Liver (tissue), 9 donors: ENCODE results near the gene F13B. TPM values are rescaled to one million over a fixed set of nuclear protein-coding genes. Genes with fewer than 3 reads are reported as not detected.
"Not testable (repeated sequence)": the region's sequence is repeated elsewhere in the genome, so short reads cannot be mapped to it uniquely, and the experiment has no call there.

Experiments used
- DNase-seq: peaks from one replicate; pipeline ENCODE4 v3.0.0-alpha.2; 2017; ENCODE audit warnings: low spot score
- H3K27ac ChIP-seq, 2 donors: one replicate each; pipeline ENCODE4 v1.7.0; 2013; ENCODE audit warnings: inconsistent platforms in 2 of 2, low read length in 2 of 2, control low read depth in 1 of 2, low read depth in 1 of 2, mild to moderate bottlenecking in 1 of 2
- H3K27me3 ChIP-seq, 4 donors: one replicate each; pipeline versions ENCODE4 v1.6.1 to v1.7.0; 2013; ENCODE audit warnings: low read length in 3 of 4, inconsistent platforms in 1 of 4, mild to moderate bottlenecking in 1 of 4, moderate library complexity in 1 of 4; ENCODE audit not compliant: control insufficient read depth in 4 of 4, insufficient read depth in 4 of 4
- H3K36me3 ChIP-seq, 4 donors: one replicate each; pipeline versions ENCODE4 v1.6.1 to v1.7.0; 2013; ENCODE audit warnings: low read length in 3 of 4, mild to moderate bottlenecking in 3 of 4, low read depth in 1 of 4, moderate library complexity in 1 of 4; ENCODE audit not compliant: control insufficient read depth in 4 of 4, insufficient read depth in 3 of 4
- H3K4me1 ChIP-seq, 4 donors: one replicate each; pipeline versions ENCODE4 v1.6.1 to v1.7.0; 2013; ENCODE audit warnings: low read length in 3 of 4, mild to moderate bottlenecking in 3 of 4, moderate library complexity in 1 of 4; ENCODE audit not compliant: control insufficient read depth in 4 of 4, insufficient read depth in 4 of 4
- H3K4me3 ChIP-seq, 3 donors: one replicate each; pipeline versions ENCODE4 v1.6.1 to v1.7.0; 2013; ENCODE audit warnings: low read length in 3 of 3, control low read depth in 1 of 3, low read depth in 1 of 3, mild to moderate bottlenecking in 1 of 3
- H3K9ac ChIP-seq, 2 donors: one replicate each; pipeline ENCODE4 v1.7.0; 2013; ENCODE audit warnings: low read length in 2 of 2, mild to moderate bottlenecking in 2 of 2, moderate library complexity in 2 of 2, control low read depth in 1 of 2, low read depth in 1 of 2
- H3K9me3 ChIP-seq, 4 donors: one replicate each; pipeline versions ENCODE4 v1.6.1 to v1.7.0; 2013; ENCODE audit warnings: low read length in 3 of 4; ENCODE audit not compliant: control insufficient read depth in 4 of 4
- ATF3 ChIP-seq: IDR thresholded peaks from 2 replicates; pipeline ENCODE4 v1.6.1; 2016; ENCODE audit warnings: antibody characterized with exemption
- CTCF ChIP-seq: fragments of 150-350 bp; IDR thresholded peaks from 2 replicates; pipeline ENCODE4 v1.5.1; 2017; ENCODE audit warnings: improper control_type of control experiment, low read depth, low read length; ENCODE audit not compliant: missing input control
- FOXA2 ChIP-seq: IDR thresholded peaks from 2 replicates; pipeline ENCODE4 v1.6.1; 2016; ENCODE audit warnings: antibody characterized with exemption
- GABPA ChIP-seq, 2 donors: IDR thresholded peaks in 1 of 2; conservative IDR thresholded peaks in 1 of 2; 2 replicates each; pipeline ENCODE4 v1.6.1; 2016; ENCODE audit warnings: antibody characterized with exemption in 2 of 2, mild to moderate bottlenecking in 1 of 2, moderate library complexity in 1 of 2
- HNF4A ChIP-seq, 2 donors: conservative IDR thresholded peaks; 2 replicates each; pipeline ENCODE4 v1.6.1; 2016; ENCODE audit warnings: antibody characterized with exemption in 2 of 2, mild to moderate bottlenecking in 2 of 2
- HNF4G ChIP-seq: IDR thresholded peaks from 2 replicates; pipeline ENCODE4 v1.6.1; 2016; ENCODE audit warnings: antibody characterized with exemption
- JUND ChIP-seq, 2 donors: IDR thresholded peaks; 2 replicates each; pipeline ENCODE4 v1.6.1; 2016; ENCODE audit warnings: antibody characterized with exemption in 2 of 2
- MAX ChIP-seq: IDR thresholded peaks from 2 replicates; pipeline ENCODE4 v1.6.1; 2016; ENCODE audit warnings: antibody characterized with exemption
- NR2F2 ChIP-seq: IDR thresholded peaks from 2 replicates; pipeline ENCODE4 v1.6.1; 2016; ENCODE audit warnings: antibody characterized with exemption
- REST ChIP-seq: IDR thresholded peaks from 2 replicates; pipeline ENCODE4 v1.6.1; 2016; ENCODE audit warnings: antibody characterized with exemption, mild to moderate bottlenecking
- RXRA ChIP-seq, 2 donors: IDR thresholded peaks; 2 replicates each; pipeline ENCODE4 v1.6.1; 2017 to 2018; ENCODE audit warnings: antibody characterized with exemption in 2 of 2, mild to moderate bottlenecking in 1 of 2
- SP1 ChIP-seq: IDR thresholded peaks from 2 replicates; pipeline ENCODE4 v1.6.1; 2018; ENCODE audit warnings: antibody characterized with exemption, mild to moderate bottlenecking
- TAF1 ChIP-seq: conservative IDR thresholded peaks from 2 replicates; pipeline ENCODE4 v1.6.1; 2016; ENCODE audit warnings: antibody characterized with exemption, mild to moderate bottlenecking
- ZBTB33 ChIP-seq: IDR thresholded peaks from 2 replicates; pipeline ENCODE4 v1.6.1; 2016; ENCODE audit warnings: antibody characterized with exemption
- WGBS: extraction: QIAGEN DNeasy Blood & Tissue Kit; methylation state at CpG from one replicate; pipeline ENCODE4 v1.1.7; 2013; 5-methylcytosine and 5-hydroxymethylcytosine counted together
- polyA plus RNA-seq, 2 donors: library from polyadenylated mRNA; stranded (reverse) in 1 of 2; unstranded in 1 of 2; fragments of 200-250 nt in 1 of 2; fragments of >200 nt in 1 of 2; fragmentation: Nextera tagmentation in 1 of 2; extraction: Ambion mirVana in 1 of 2; gene quantifications; one replicate each; pipeline versions ENCODE4 v1.2.1 to v1.2.3, GENCODE V29; 2013 to 2015
- total RNA-seq, 2 donors: library from RNA; depleted of rRNA; stranded (reverse); fragments of >200 nt; gene quantifications; one replicate each; pipeline ENCODE4 v1.2.3, GENCODE V29; 2014
- donor health status: healthy.
- donor health status: healthy.
- donor health status: healthy.
- donor health status: healthy.
- donor health status: healthy.

The F13B gene
- total and polyA plus RNA-seq, 4 donors, result 42.3 to 194 (median 80.2) TPM

GRCh38 chr1:197099444-197099843 is 32.4 kb upstream of the F13B start:
- DNase-seq, result no peak
- Histone ChIP-seq H3K9me3 (no peaks in the 10 kb centered on the region), H3K4me1 (no peaks in the 10 kb centered on the region), H3K27ac (no peak overlapping the region), H3K36me3 (no peaks in the 10 kb centered on the region), H3K9ac (no peak overlapping the region), H3K27me3 (no peaks in the 10 kb centered on the region), H3K4me3 (no peak overlapping the region)
- TF ChIP-seq JUND (IDR thresholded peaks at IDR 0.05) (no peak), NR2F2 (no peak), TAF1 (no peak), HNF4A (conservative IDR thresholded peaks at IDR 0.05) (no peak), ZBTB33 (no peak), GABPA (IDR thresholded peaks at IDR 0.05 in 1 of 2, conservative IDR thresholded peaks at IDR 0.05 in 1 of 2) (no peak), SP1 (no peak), MAX (no peak), FOXA2 (no peak), CTCF (no peak), ATF3 (no peak), HNF4G (no peak), REST (no peak), RXRA (IDR thresholded peaks at IDR 0.05) (no peak)

GRCh38 chr1:197096971-197097370 is 29.9 kb upstream of the F13B start:
- H3K36me3 ChIP-seq, H3K9ac ChIP-seq, H3K4me1 ChIP-seq, H3K4me3 ChIP-seq, H3K27ac ChIP-seq, H3K27me3 ChIP-seq, H3K9me3 ChIP-seq, DNase-seq: not testable (repeated sequence)
- 97% methylated on average over 2 of the region's 2 CpGs for WGBS
